Hepatocyte (in vitro differentiated cells): ENCODE measurements around the gene ANO2. TPM values are rescaled to one million over a fixed set of nuclear protein-coding genes. Genes with fewer than 3 reads are reported as not detected.

ENCODE experiments used
- DNase-seq: peaks from one replicate; pipeline ENCODE4 v3.0.0-alpha.2; 2016; ENCODE audit warnings: low spot score
- H2AFZ ChIP-seq: fragments of 200-600 bp; sonication (generic); 2 replicates; pipeline ENCODE4 v1.6.0; 2016; ENCODE audit warnings: antibody characterized with exemption, mild to moderate bottlenecking
- H3K27ac ChIP-seq: fragments of 200-600 bp; sonication (generic); 2 replicates; pipeline ENCODE4 v1.5.1; 2016; ENCODE audit warnings: mild to moderate bottlenecking
- H3K27me3 ChIP-seq: fragments of 200-600 bp; sonication (generic); 2 replicates; pipeline ENCODE4 v1.6.1; 2016
- H3K36me3 ChIP-seq: fragments of 200-600 bp; sonication (generic); replicated peaks from 2 replicates; pipeline ENCODE4 v1.5.1; 2016; ENCODE audit warnings: low read depth; ENCODE audit not compliant: insufficient read depth
- H3K4me1 ChIP-seq: fragments of 200-600 bp; sonication (generic); 2 replicates; pipeline ENCODE4 v1.5.1; 2016; ENCODE audit warnings: mild to moderate bottlenecking, moderate library complexity; ENCODE audit not compliant: insufficient read depth
- H3K4me2 ChIP-seq: fragments of 200-600 bp; sonication (generic); 2 replicates; pipeline ENCODE4 v1.6.0; 2016
- H3K4me3 ChIP-seq: fragments of 200-600 bp; sonication (generic); 2 replicates; pipeline ENCODE4 v1.5.1; 2016; ENCODE audit warnings: mild to moderate bottlenecking
- H3K79me2 ChIP-seq: fragments of 200-600 bp; sonication (generic); 2 replicates; pipeline ENCODE4 v1.6.0; 2017; ENCODE audit warnings: mild to moderate bottlenecking
- H3K9me2 ChIP-seq: fragments of 200-600 bp; sonication (generic); replicated peaks from 2 replicates; pipeline ENCODE4 v1.6.0; 2017; ENCODE audit warnings: mild to moderate bottlenecking; ENCODE audit not compliant: insufficient read depth
- H3K9me3 ChIP-seq: fragments of 200-600 bp; sonication (generic); 2 replicates; pipeline ENCODE4 v1.5.1; 2016; ENCODE audit warnings: low read depth, mild to moderate bottlenecking
- H4K20me1 ChIP-seq: fragments of 200-600 bp; sonication (generic); 2 replicates; pipeline ENCODE4 v1.6.0; 2016; ENCODE audit warnings: mild to moderate bottlenecking; ENCODE audit not compliant: insufficient read depth, poor library complexity, severe bottlenecking
- EZH2 ChIP-seq: fragments of 200-600 bp; sonication (generic); IDR thresholded peaks from 2 replicates; pipeline ENCODE4 v1.6.1; 2016; ENCODE audit warnings: antibody characterized with exemption, mild to moderate bottlenecking, borderline replicate concordance
- EZH2phosphoT487 ChIP-seq: fragments of 200-600 bp; sonication (generic); IDR thresholded peaks from one replicate; pipeline ENCODE4 v1.6.1; 2018; ENCODE audit warnings: antibody characterized with exemption, mild to moderate bottlenecking, low read depth, moderate library complexity; ENCODE audit not compliant: unreplicated experiment, severe bottlenecking
- WGBS: methylation state at CpG from one replicate; pipeline ENCODE4 v1.1.6; 2016; ENCODE audit warnings: low lambda C conversion rate; ENCODE audit errors: missing lambda C conversion rate; 5-methylcytosine and 5-hydroxymethylcytosine counted together
- polyA plus RNA-seq: library from polyadenylated mRNA; unstranded; fragments of >200 nt; fragmentation: Nextera tagmentation; extraction: Ambion mirVana; gene quantifications from 2 replicates; pipeline ENCODE4 v1.2.1, GENCODE V29; 2016
- total RNA-seq: library from RNA; depleted of rRNA; stranded (reverse); fragments of >200 nt; gene quantifications from 2 replicates; pipeline ENCODE4 v1.2.3, GENCODE V29; 2014
- TF ChIP-seq, protein P1 (sequence below): fragments of 200-600 bp; sonication (generic); IDR thresholded peaks from 2 replicates; pipeline ENCODE4 v1.5.1; 2016; ENCODE audit warnings: antibody characterized with exemption, mild to moderate bottlenecking; ENCODE audit not compliant: poor library complexity

ANO2 gene
- total and polyA plus RNA-seq, 2 experiments from 2014 or later = 1.0 to 1.9 TPM

DNA sequence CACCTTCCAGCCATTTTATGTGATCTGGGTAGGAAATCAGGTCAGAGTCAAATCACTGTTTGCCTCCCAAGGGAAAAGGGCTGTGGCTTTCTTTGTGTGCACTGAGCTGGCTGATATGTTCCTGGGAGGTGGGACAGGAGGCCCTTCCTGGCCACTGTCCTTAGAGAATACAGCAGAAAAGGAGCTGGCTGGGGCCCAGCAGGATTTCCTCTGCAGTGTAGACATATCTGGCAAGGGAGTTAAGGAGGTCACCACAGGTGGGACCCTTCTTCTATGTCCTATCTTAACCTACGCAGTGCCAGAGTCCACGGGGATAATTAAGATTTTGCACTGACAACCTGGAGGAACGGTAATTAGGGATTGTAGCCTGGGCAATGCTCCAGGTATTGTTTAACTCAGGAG is 367.8 kb downstream of the ANO2 start:
- Histone ChIP-seq H3K4me3 (no peak overlapping the region), H3K9me3 (no peaks in the 10 kb centered on the region), H2AFZ (no peak overlapping the region), H3K27me3 (no peaks in the 10 kb centered on the region), H3K4me1 (peaks cover 37% of the 10 kb centered on the region), H3K9me2 (no peaks in the 10 kb centered on the region), H4K20me1 (no peaks in the 10 kb centered on the region), H3K4me2 (no peak overlapping the region), H3K27ac (no peak overlapping the region), H3K36me3 (no peaks in the 10 kb centered on the region), H3K79me2 (no peaks in the 10 kb centered on the region)
- WGBS = 43% methylated on average over 3 of the region's 3 CpGs
- no peak for DNase-seq
- no peak for TF ChIP-seq EZH2phosphoT487

GRCh38 chr12:5575987-5576386 is 369.1 kb downstream of the ANO2 start:
- H2AFZ ChIP-seq = no peak overlapping the region
- 90% methylated on average over 3 of the region's 3 CpGs for WGBS
- H3K27ac ChIP-seq = no peak overlapping the region

DNA sequence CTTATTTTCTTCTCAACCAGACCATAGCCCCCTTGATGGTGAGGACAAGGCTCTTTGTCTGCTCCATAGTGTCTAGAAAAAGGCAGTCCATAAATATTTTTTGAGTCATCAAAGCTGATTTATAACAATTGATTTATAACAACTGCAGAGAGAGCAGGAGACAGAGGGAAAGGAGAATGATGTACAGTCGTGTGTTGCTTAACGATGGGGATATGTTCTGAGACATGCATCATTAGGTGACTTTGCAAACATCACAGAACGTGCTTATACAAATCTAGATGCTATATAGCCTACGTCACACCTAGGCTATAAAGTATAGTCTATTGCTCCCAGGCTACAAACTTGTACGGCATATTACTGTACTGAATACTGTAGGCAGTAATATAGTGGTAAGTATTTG is 369.8 kb downstream of the ANO2 start:
- no peak for DNase-seq
- TF ChIP-seq, protein P1, sequence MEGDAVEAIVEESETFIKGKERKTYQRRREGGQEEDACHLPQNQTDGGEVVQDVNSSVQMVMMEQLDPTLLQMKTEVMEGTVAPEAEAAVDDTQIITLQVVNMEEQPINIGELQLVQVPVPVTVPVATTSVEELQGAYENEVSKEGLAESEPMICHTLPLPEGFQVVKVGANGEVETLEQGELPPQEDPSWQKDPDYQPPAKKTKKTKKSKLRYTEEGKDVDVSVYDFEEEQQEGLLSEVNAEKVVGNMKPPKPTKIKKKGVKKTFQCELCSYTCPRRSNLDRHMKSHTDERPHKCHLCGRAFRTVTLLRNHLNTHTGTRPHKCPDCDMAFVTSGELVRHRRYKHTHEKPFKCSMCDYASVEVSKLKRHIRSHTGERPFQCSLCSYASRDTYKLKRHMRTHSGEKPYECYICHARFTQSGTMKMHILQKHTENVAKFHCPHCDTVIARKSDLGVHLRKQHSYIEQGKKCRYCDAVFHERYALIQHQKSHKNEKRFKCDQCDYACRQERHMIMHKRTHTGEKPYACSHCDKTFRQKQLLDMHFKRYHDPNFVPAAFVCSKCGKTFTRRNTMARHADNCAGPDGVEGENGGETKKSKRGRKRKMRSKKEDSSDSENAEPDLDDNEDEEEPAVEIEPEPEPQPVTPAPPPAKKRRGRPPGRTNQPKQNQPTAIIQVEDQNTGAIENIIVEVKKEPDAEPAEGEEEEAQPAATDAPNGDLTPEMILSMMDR = no peak
- TF ChIP-seq EZH2phosphoT487 = no peak
- no peak for TF ChIP-seq EZH2
- Histone ChIP-seq H2AFZ (no peak overlapping the region), H3K79me2 (no peaks in the 10 kb centered on the region), H3K4me2 (no peak overlapping the region), H3K27me3 (no peaks in the 10 kb centered on the region), H4K20me1 (no peaks in the 10 kb centered on the region), H3K27ac (no peak overlapping the region), H3K36me3 (no peaks in the 10 kb centered on the region), H3K9me3 (no peaks in the 10 kb centered on the region), H3K9me2 (no peaks in the 10 kb centered on the region), H3K4me1 (peaks cover 27% of the 10 kb centered on the region), H3K4me3 (no peak overlapping the region)
- WGBS = 71% methylated on average over 5 of the region's 5 CpGs

More at GRCh38 chr12:5575987-5576386, 369.1 kb downstream of the ANO2 start:
- TF ChIP-seq, protein P1 = no peak
- TF ChIP-seq EZH2 (no peak), EZH2phosphoT487 (no peak)
- Histone ChIP-seq H3K4me3 (no peak overlapping the region), H3K4me1 (peaks cover 33% of the 10 kb centered on the region), H3K27me3 (no peaks in the 10 kb centered on the region), H3K4me2 (no peak overlapping the region), H3K79me2 (no peaks in the 10 kb centered on the region), H3K9me3 (no peaks in the 10 kb centered on the region), H4K20me1 (no peaks in the 10 kb centered on the region), H3K36me3 (no peaks in the 10 kb centered on the region), H3K9me2 (no peaks in the 10 kb centered on the region)
- DNase-seq = no peak

DNA sequence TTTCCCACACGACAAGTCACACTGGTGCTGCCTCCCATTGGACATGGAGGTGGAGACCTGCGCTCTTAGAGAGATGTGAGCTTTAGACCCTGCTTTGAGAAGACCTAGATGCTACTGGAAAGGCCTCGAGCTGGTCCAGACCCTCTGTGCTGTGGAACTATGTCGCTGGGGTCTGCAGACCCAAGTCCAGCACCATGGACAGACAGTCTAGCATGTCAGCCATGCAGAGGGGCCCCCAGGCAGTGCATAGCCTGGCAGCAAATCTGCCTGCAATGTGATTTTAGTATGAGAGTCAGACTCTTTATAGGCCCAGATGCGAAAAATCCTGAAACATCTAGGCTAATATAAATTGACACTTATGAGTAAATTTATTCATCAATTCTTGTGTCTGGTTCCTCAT is 371.7 kb downstream of the ANO2 start:
- Histone ChIP-seq H3K9me2 (no peaks in the 10 kb centered on the region), H3K27ac (no peak overlapping the region), H3K9me3 (no peaks in the 10 kb centered on the region), H4K20me1 (no peaks in the 10 kb centered on the region), H3K79me2 (no peaks in the 10 kb centered on the region), H3K4me2 (no peak overlapping the region), H3K4me1 (peaks cover 16% of the 10 kb centered on the region), H3K4me3 (no peak overlapping the region), H3K27me3 (no peaks in the 10 kb centered on the region), H3K36me3 (no peaks in the 10 kb centered on the region), H2AFZ (no peak overlapping the region)
- 95% methylated on average over 5 of the region's 5 CpGs for WGBS
- no peak for DNase-seq
- TF ChIP-seq EZH2 (no peak), EZH2phosphoT487 (no peak)
- TF ChIP-seq, protein P1 = no peak
